Bronchial epithelial cell (primary cell): ENCODE results near the gene TCEA2. TPM values are rescaled to one million over a fixed set of nuclear protein-coding genes. Genes with fewer than 3 reads are reported as not detected.
A peak's percentile ranks its signal among the peaks of the same experiment; 100 is the strongest.

Experiments used
- DNase-seq: peaks from one replicate; pipeline ENCODE4 v3.0.0-alpha.2; 2010; ENCODE audit warnings: low read depth
- FAIRE-seq: peaks from 2 replicates; lab custom pipeline; 2011; peaks lifted over from hg19 to GRCh38; lab: Jason Lieb, UNC
- H3K27me3 ChIP-seq: 2 replicates; pipeline ENCODE4 v1.5.1; 2011; ENCODE audit warnings: low read length; ENCODE audit not compliant: control insufficient read depth, insufficient read depth
- H3K36me3 ChIP-seq: 2 replicates; pipeline ENCODE4 v1.5.1; 2011; ENCODE audit warnings: low read length; ENCODE audit not compliant: control insufficient read depth, insufficient read depth
- H3K4me3 ChIP-seq: 2 replicates; pipeline ENCODE4 v1.5.1; 2011; ENCODE audit warnings: mild to moderate bottlenecking, low read depth, low read length, control low read depth
- total RNA-seq: library from RNA; depleted of rRNA; stranded (reverse); fragments of >200 nt; gene quantifications from 2 replicates; pipeline ENCODE4 v1.2.1, GENCODE V29; 2014
- TF ChIP-seq, protein P1 (sequence below): IDR thresholded peaks from 2 replicates; pipeline ENCODE4 v1.5.1; 2011; ENCODE audit warnings: mild to moderate bottlenecking, moderate library complexity, low read length, control low read depth, inconsistent platforms; ENCODE audit not compliant: insufficient read depth, severe bottlenecking

TCEA2 gene
- total RNA-seq, 1 donor from 2014 or later, result 5.5 TPM

DNA sequence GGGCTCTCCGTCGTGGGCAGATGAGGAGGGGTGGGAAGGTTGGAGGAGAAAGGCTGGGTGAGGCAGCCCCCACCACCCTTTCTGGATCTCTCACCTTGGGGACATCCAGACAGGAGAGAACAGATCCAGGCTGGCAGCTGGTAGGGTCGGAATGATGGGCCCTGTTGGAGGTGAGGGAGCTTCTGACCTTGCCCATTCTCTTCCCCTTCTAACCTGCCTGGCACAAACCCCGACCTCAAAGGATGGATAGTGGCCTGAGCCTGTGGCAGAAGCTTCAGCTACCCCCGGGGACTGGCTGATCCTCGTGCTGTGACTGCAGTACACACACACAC lies 50.4 kb downstream of the TCEA2 start:
- DNase-seq, result no peak
- TF ChIP-seq, protein P1, sequence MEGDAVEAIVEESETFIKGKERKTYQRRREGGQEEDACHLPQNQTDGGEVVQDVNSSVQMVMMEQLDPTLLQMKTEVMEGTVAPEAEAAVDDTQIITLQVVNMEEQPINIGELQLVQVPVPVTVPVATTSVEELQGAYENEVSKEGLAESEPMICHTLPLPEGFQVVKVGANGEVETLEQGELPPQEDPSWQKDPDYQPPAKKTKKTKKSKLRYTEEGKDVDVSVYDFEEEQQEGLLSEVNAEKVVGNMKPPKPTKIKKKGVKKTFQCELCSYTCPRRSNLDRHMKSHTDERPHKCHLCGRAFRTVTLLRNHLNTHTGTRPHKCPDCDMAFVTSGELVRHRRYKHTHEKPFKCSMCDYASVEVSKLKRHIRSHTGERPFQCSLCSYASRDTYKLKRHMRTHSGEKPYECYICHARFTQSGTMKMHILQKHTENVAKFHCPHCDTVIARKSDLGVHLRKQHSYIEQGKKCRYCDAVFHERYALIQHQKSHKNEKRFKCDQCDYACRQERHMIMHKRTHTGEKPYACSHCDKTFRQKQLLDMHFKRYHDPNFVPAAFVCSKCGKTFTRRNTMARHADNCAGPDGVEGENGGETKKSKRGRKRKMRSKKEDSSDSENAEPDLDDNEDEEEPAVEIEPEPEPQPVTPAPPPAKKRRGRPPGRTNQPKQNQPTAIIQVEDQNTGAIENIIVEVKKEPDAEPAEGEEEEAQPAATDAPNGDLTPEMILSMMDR, result no peak
- Histone ChIP-seq H3K4me3 (no peak overlapping the region), H3K36me3 (no peaks in the 10 kb centered on the region), H3K27me3 (no peaks in the 10 kb centered on the region)
- FAIRE-seq, result no peak

DNA sequence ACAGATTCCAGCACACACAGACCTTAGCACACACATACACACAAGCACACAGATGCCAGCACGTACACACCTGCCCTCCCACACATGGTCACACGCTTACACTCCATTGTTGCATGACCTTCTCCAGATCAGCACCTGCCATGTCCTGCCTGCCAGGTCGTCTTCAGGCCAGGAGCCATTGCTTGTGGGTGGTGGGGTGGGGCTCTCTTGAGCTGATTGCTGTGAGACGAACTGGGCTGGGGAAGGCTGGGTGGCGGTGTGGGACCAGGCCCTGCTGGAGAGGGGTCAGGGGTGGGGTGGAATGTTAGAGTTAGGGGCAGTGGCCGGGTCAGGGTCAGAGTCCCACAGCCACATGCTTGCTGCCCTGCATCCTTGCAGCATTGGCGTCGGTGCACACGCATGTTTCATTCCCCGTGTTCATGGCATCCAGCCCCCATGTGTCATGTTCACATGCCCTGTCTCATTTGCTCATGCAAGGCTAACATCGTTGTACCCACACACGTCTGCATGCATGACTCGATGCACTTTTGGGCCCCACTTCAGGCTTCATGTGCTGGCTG lies 50.9 kb downstream of the TCEA2 start:
- TF ChIP-seq, protein P1, result no peak
- FAIRE-seq (peak; percentile 36), DNase-seq (no peak)
- Histone ChIP-seq H3K36me3 (no peaks in the 10 kb centered on the region), H3K4me3 (no peak overlapping the region), H3K27me3 (no peaks in the 10 kb centered on the region)

DNA sequence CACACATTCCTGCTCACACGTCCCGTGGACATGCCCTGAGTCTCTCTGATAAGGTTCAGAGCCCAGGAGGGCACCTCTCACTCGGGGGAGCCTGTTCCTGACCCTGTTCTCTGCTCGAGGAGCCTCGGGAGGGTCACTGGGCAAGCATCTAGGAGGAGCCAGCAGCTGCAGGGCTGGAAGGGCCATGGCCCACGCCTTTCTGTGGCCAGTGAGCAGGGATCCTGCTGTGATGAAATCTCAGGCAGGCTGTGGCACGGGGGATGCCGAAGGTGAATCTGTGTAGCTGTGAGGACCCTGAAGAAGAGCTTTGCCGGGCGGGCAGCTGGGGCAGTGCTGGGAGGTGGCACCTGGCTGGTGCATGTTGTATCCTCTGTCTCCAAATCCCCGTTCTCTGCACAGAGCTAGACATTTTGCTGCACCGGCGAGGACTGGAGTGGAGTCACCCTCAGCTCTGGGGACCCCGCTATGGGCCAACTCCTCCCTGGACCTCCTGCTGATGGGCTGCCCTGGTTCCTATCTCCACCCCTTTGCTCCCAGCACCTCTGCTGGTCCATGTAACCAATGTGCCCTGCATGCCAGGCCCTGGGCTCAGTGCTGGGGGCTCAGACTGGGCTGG lies 51.5 kb downstream of the TCEA2 start:
- Histone ChIP-seq H3K36me3 (no peaks in the 10 kb centered on the region), H3K4me3 (no peak overlapping the region), H3K27me3 (no peaks in the 10 kb centered on the region)
- DNase-seq (no peak), FAIRE-seq (no peak)
- TF ChIP-seq, protein P1, result no peak

DNA sequence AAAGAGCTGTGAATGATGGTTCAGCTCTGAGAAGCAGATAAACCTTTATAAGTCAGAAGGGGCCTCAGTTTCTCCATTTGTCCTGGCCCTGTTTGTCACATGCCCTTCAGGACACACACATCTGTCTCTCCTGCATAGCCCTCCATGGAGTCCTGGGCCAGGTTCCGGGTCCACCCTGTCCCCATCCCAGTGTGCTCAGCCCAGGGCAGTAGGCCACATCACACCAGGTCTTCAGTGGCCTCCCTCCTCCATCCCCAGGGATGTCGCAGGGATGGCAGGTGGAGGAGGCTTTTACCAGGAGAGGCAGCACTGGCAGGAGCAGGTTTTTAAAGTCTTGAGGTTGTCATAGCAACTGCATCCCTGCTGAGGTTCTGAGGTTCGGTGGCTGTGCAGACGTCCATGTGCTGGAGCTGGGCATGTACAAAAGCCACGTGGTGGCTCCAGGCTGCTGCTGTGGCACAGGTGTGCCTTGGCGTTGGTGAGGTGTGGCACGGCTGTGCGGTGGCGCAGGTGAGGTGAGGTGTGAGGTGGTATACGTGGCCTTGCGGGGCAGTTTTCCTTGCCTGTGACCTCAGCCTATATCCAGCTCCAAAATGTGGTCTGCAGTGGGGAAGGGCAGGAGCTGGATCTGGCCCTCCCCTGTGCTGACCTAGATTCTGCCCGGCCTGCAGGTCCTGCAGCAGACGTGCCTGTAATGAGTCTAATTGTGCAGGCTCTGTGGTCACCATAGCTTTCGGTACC lies 52.3 kb downstream of the TCEA2 start:
- TF ChIP-seq, protein P1, result no peak
- Histone ChIP-seq H3K36me3 (no peaks in the 10 kb centered on the region), H3K27me3 (no peaks in the 10 kb centered on the region), H3K4me3 (no peak overlapping the region)
- no peak for FAIRE-seq
- no peak for DNase-seq

DNA sequence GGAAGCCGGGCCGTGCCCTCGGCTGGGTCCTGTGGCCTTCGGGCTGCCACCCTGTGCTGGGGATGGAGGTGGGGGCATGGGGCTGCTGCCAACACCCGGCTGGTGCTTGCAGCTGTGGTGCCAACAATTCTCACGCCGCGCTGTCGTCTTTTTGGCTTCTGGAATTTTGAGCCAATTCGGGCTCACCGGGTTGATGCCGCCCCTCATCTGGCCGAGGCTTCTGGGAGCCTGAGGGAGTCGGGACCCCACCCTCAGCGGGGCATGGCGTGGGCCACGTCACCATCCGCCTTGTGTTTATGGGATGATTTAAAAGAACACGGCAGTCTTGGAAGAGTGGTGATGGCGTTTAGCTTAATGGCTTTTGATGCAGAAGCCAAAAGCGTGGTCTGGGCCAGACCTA lies 53.0 kb downstream of the TCEA2 start:
- TF ChIP-seq, protein P1, result no peak
- FAIRE-seq (no peak), DNase-seq (no peak)
- Histone ChIP-seq H3K4me3 (no peak overlapping the region), H3K36me3 (no peaks in the 10 kb centered on the region), H3K27me3 (no peaks in the 10 kb centered on the region)
